Tibial nerve (tissue), 4 donors: ENCODE measurements around the gene TBC1D16. TPM values are rescaled to one million over a fixed set of nuclear protein-coding genes. Genes with fewer than 3 reads are reported as not detected.

Source experiments
- DNase-seq, 2 donors: peaks; one replicate each; pipeline ENCODE4 v3.0.0-alpha.2; 2019; ENCODE audit warnings: low spot score in 2 of 2
- H3K27ac ChIP-seq, 4 donors: fragments of 200-600 bp; sonication (generic) in 3 of 4; one replicate each; pipeline ENCODE4 v1.5.1; 2017 to 2019; ENCODE audit warnings: mild to moderate bottlenecking in 1 of 4
- H3K27me3 ChIP-seq, 2 donors: fragments of 200-600 bp; sonication (generic) in 1 of 2; one replicate each; pipeline versions ENCODE4 v1.5.1 to v1.6.0; 2017 to 2019
- H3K36me3 ChIP-seq, 3 donors: fragments of 200-600 bp; sonication (generic); one replicate each; pipeline ENCODE4 v1.5.1; 2018 to 2019
- H3K4me1 ChIP-seq, 4 donors: fragments of 200-600 bp; sonication (generic) in 3 of 4; one replicate each; pipeline ENCODE4 v1.5.1; 2017 to 2019
- H3K4me3 ChIP-seq, 4 donors: fragments of 200-600 bp; sonication (generic) in 3 of 4; one replicate each; pipeline ENCODE4 v1.5.1; 2017 to 2019; ENCODE audit warnings: mild to moderate bottlenecking in 1 of 4, moderate library complexity in 1 of 4
- H3K9me3 ChIP-seq, 4 donors: fragments of 200-600 bp; sonication (generic) in 3 of 4; one replicate each; pipeline ENCODE4 v1.5.1; 2017 to 2019
- EP300 ChIP-seq, 2 donors: sonication (generic); formaldehyde crosslinking; IDR thresholded peaks; one replicate each; pipeline ENCODE4 v1.6.1; 2017; ENCODE audit warnings: antibody characterized with exemption in 2 of 2, mild to moderate bottlenecking in 1 of 2
- POLR2A ChIP-seq, 2 donors: fragments of 450-650 bp; IDR thresholded peaks; one replicate each; pipeline ENCODE4 v1.6.1; 2017; ENCODE audit warnings: antibody characterized with exemption in 2 of 2, mild to moderate bottlenecking in 2 of 2, moderate library complexity in 2 of 2
- WGBS, 2 donors: methylation state at CpG; one replicate each; pipeline ENCODE4 v1.1.5; 2018; 5-methylcytosine and 5-hydroxymethylcytosine counted together
- total RNA-seq, 4 donors: library from RNA; depleted of rRNA; stranded (reverse); fragments of >200 nt; gene quantifications; one replicate each; pipeline ENCODE4 v1.1.0, GENCODE V29; 2016
- TF ChIP-seq, protein P1 (sequence below), 5 experiments: fragments of 200-600 bp in 3 of 5; fragments of 450-650 bp in 2 of 5; sonication (generic) in 3 of 5; IDR thresholded peaks; one replicate each; pipeline ENCODE4 v1.5.1; 2016 to 2019; ENCODE audit warnings: antibody characterized with exemption in 5 of 5, mild to moderate bottlenecking in 3 of 5, moderate library complexity in 2 of 5

Gene TBC1D16
- total RNA-seq, 4 donors from 2014 or later = 48.3 to 68.4 (median 58.1) TPM

DNA sequence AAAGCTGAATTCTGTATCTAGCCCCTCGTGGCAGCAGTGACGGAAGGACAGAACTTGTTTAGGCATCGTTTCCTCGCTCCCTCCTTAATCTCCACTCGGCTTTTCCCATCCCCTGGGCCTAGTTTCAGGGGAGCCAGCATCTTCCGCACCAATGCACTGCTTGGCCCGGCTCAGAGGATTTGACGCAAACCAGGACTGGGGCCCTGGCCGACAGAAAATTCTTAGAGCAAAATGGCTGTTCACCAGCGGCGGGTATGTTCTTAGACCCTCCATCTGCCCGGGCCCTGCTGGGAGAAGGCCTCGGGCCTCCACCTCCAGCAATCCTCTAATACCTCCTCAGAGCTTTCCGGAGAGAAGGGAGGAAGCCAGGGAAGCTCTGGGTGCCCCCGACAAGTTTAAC lies 54.6 kb downstream of the TBC1D16 start:
- no peaks in the 10 kb centered on the region for H3K27me3 ChIP-seq
- TF ChIP-seq, protein P1, sequence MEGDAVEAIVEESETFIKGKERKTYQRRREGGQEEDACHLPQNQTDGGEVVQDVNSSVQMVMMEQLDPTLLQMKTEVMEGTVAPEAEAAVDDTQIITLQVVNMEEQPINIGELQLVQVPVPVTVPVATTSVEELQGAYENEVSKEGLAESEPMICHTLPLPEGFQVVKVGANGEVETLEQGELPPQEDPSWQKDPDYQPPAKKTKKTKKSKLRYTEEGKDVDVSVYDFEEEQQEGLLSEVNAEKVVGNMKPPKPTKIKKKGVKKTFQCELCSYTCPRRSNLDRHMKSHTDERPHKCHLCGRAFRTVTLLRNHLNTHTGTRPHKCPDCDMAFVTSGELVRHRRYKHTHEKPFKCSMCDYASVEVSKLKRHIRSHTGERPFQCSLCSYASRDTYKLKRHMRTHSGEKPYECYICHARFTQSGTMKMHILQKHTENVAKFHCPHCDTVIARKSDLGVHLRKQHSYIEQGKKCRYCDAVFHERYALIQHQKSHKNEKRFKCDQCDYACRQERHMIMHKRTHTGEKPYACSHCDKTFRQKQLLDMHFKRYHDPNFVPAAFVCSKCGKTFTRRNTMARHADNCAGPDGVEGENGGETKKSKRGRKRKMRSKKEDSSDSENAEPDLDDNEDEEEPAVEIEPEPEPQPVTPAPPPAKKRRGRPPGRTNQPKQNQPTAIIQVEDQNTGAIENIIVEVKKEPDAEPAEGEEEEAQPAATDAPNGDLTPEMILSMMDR (IDR thresholded peaks at IDR 0.05) = no peak
- TF ChIP-seq EP300 (IDR thresholded peaks at IDR 0.05) (no peak), POLR2A (IDR thresholded peaks at IDR 0.05) (no peak)
- H3K36me3 ChIP-seq = peaks cover 0 to 19% (median 0%) of the 10 kb centered on the region in 3 donors
- H3K4me1 ChIP-seq = no peaks in the 10 kb centered on the region
- no peak for DNase-seq
- no peaks in the 10 kb centered on the region for H3K9me3 ChIP-seq
- WGBS, 2 donors = 86 to 89% methylated on average over 15 of the region's 15 CpGs
- H3K4me3 ChIP-seq = no peak overlapping the region
- no peak overlapping the region for H3K27ac ChIP-seq

DNA sequence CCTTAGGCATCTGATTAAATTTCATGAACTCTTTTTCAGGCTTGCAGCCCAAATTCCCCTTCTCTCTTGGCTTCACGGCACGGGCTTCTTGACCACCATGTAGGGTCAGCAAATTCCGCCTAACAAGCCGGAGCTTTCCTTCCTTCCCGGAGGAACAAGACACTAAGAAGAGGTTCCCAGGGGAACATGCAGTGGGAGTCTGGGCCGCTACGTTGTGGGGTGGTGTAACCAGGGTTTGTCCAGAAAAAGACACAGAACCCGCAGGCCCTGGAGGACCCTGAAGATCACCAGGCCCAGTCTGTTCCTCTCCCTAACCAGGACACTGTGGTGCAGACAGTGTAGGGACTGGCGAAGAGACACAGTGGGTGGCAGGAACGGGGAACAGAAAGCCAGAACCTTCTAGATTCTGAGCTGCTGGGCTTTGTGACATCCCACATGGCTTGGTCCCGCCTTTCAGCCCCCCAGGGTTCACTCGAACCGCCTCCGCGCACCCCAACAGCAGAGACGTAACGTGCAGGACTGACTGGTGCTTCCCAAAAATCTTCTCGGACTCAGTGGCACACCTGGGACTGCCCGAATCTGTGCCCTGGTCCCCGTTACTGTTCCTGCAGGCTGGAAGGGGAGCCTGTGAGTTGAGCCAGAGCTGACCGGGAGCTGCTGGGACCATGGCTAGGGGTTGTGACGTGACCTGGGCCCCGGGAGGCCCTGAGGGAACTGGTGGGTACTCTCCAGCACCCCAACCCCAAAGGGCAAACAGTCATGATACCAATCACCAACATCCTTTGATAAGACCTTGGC lies 55.2 kb downstream of the TBC1D16 start:
- Histone ChIP-seq H3K27ac (no peak overlapping the region), H3K4me3 (no peak overlapping the region), H3K9me3 (no peaks in the 10 kb centered on the region), H3K4me1 (no peaks in the 10 kb centered on the region), H3K27me3 (no peaks in the 10 kb centered on the region), H3K36me3 (peaks cover 0 to 19% (median 0%) of the 10 kb centered on the region in 3 donors)
- TF ChIP-seq POLR2A (IDR thresholded peaks at IDR 0.05) = no peak
- TF ChIP-seq, protein P1 (IDR thresholded peaks at IDR 0.05) = no peak
- TF ChIP-seq EP300 (IDR thresholded peaks at IDR 0.05) = no peak
- no peak for DNase-seq
- WGBS, 2 donors = 88 to 92% methylated on average over 23 of the region's 23 CpGs

DNA sequence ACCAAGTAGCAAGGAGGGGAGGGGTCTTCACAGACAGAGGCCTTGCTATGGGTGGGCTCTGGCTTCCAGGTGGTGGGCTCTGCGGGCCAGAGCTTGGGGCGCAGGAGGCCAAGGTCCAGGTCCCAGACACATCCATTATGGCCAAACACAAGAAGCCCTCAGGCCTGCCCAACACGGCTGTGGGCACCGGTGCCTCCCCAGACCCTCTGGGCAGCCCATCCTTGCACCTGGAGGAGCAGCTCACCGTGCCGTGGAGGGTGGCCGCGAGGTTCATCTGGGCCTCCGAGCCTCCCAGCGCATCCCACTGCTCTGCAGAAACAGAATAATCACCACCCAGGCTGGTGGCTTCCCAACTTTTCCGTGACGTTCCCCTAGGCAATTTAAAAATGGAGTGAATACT lies 55.9 kb downstream of the TBC1D16 start:
- Histone ChIP-seq H3K36me3 (peaks cover 0 to 19% (median 0%) of the 10 kb centered on the region in 3 donors), H3K9me3 (no peaks in the 10 kb centered on the region), H3K27ac (no peak overlapping the region), H3K4me1 (peaks cover 0 to 3% (median 0%) of the 10 kb centered on the region in 4 donors), H3K4me3 (no peak overlapping the region), H3K27me3 (no peaks in the 10 kb centered on the region)
- WGBS, 2 donors = 85 to 91% methylated on average over 12 of the region's 12 CpGs
- no peak for TF ChIP-seq EP300 (IDR thresholded peaks at IDR 0.05)
- no peak for TF ChIP-seq POLR2A (IDR thresholded peaks at IDR 0.05)
- TF ChIP-seq, protein P1 (IDR thresholded peaks at IDR 0.05) = no peak
- DNase-seq = no peak

DNA sequence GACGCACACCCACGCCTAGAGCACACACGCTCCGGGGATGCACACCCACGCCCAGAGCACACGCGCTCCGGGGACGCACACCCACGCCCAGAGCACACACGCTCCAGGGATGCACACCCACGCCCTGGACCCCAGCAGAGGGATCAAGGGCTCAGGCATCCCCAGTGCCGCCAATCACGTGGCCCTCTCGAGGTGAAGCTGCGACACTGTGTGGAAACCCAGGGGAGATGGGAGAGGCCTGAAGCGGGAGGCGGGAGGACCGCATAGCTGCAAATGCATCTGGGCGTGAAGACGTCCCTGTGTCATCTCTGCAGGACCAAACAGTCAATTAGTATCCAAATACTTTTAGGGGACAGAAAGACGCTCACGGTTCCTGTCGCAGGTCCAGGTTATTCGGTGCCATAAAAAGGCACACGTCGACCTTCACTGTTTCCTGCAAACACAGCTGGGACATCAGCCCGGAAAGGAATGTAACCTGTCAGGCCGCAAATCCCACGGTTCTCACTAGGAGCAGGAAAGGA lies 56.4 kb downstream of the TBC1D16 start:
- 83 to 86% methylated on average over 30 of the region's 30 CpGs for WGBS, 2 donors
- Histone ChIP-seq H3K27me3 (no peaks in the 10 kb centered on the region), H3K4me3 (no peak overlapping the region), H3K27ac (no peak overlapping the region), H3K4me1 (peaks cover 0 to 9% (median 0%) of the 10 kb centered on the region in 4 donors), H3K36me3 (peaks cover 0 to 19% (median 0%) of the 10 kb centered on the region in 3 donors), H3K9me3 (no peaks in the 10 kb centered on the region)
- no peak for TF ChIP-seq POLR2A (IDR thresholded peaks at IDR 0.05)
- no peak for TF ChIP-seq EP300 (IDR thresholded peaks at IDR 0.05)
- TF ChIP-seq, protein P1 (IDR thresholded peaks at IDR 0.05) = no peak
- no peak for DNase-seq

DNA sequence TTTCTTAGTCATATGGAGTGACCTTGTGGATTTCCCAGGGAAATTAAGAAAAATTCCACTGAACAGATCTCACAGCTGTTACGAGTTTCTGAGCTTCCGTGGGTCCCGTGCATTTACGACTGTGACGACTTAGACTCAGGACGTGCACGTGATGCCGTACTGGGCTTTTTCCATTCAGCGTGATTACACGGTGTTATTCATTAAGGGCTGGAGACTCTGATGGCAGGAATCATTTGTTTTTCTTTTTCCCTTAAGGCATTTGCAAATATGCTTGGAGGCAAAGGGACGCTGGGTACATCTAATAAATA lies 57.2 kb downstream of the TBC1D16 start:
- H3K27ac ChIP-seq = peak overlapping the region in 1 of 4 donors; percentile 13
- TF ChIP-seq EP300 (IDR thresholded peaks at IDR 0.05) (no peak), POLR2A (IDR thresholded peaks at IDR 0.05) (no peak)
- TF ChIP-seq, protein P1 (IDR thresholded peaks at IDR 0.05) = no peak
- H3K4me3 ChIP-seq = no peak overlapping the region
- H3K9me3 ChIP-seq = no peaks in the 10 kb centered on the region
- 72 to 78% methylated on average over 11 of the region's 11 CpGs for WGBS, 2 donors
- DNase-seq = no peak
- H3K27me3 ChIP-seq = no peaks in the 10 kb centered on the region
- H3K36me3 ChIP-seq = peaks cover 0 to 19% (median 0%) of the 10 kb centered on the region in 3 donors
- H3K4me1 ChIP-seq = peaks cover 0 to 14% (median 0%) of the 10 kb centered on the region in 4 donors
